Measurements from ENCODE around the gene EYA4.
"Not testable (repeated sequence)": the region's sequence is repeated elsewhere in the genome, so short reads cannot be mapped to it uniquely, and the experiment has no call there.

The EYA4 gene

GRCh38 chr6:133548423-133549159 is 307.4 kb downstream of the EYA4 start:
- Histone ChIP-seq H3K9ac (ENCODE audit: low read depth in 1 of 2, low read length in 2 of 2) (no peak overlapping the region), H3K27ac (ENCODE audit: low read depth in 2 of 2, low read length in 2 of 2) (no peak overlapping the region), H3K4me3 (ENCODE audit: low read length in 2 of 2) (no peak overlapping the region), H3K4me1 (ENCODE audit: control insufficient read depth in 2 of 2, insufficient read depth in 2 of 2, low read length in 2 of 2) (no peaks in the 10 kb centered on the region), H3K27me3 (ENCODE audit: control insufficient read depth in 2 of 2, insufficient read depth in 2 of 2, low read length in 2 of 2) (no peaks in the 10 kb centered on the region), H3K36me3 (ENCODE audit: control insufficient read depth in 2 of 2, insufficient read depth in 2 of 2, low read length in 2 of 2) (no peaks in the 10 kb centered on the region), H3K9me3 (ENCODE audit: control insufficient read depth in 2 of 2, low read length in 2 of 2) (no peaks in the 10 kb centered on the region)

DNA sequence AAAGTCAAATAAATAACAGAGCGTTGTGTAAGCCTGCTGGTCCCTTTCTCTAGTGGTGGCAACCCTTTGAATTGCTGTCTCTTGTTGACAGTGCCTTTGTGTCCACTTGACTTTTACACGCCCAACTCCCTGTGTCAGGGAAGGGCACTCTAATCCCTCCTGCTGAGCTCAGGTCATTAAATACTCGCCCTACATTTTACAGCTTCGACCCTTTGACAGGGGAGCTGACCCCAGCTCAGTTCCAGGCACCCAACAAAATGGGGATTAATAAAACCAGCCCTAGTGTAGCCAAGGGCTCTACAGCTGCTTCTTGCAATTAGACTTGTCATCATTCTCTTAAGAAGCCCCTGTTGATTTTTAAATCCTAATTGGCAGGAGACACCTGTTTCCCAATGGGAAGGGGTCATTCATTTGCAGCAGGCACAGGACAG is 308.2 kb downstream of the EYA4 start:
- Histone ChIP-seq H3K4me1 (ENCODE audit: control insufficient read depth in 2 of 2, insufficient read depth in 2 of 2, low read length in 2 of 2) (no peaks in the 10 kb centered on the region), H3K36me3 (ENCODE audit: control insufficient read depth in 2 of 2, insufficient read depth in 2 of 2, low read length in 2 of 2) (no peaks in the 10 kb centered on the region), H3K27ac (ENCODE audit: low read depth in 2 of 2, low read length in 2 of 2) (no peak overlapping the region), H3K27me3 (ENCODE audit: control insufficient read depth in 2 of 2, insufficient read depth in 2 of 2, low read length in 2 of 2) (no peaks in the 10 kb centered on the region), H3K9ac (ENCODE audit: low read depth in 1 of 2, low read length in 2 of 2) (no peak overlapping the region), H3K4me3 (ENCODE audit: low read length in 2 of 2) (no peak overlapping the region), H3K9me3 (ENCODE audit: control insufficient read depth in 2 of 2, low read length in 2 of 2) (no peaks in the 10 kb centered on the region)

- no peaks in the 10 kb centered on the region for H3K36me3 ChIP-seq (ENCODE audit: control insufficient read depth in 2 of 2, insufficient read depth in 2 of 2, low read length in 2 of 2)
- no peaks in the 10 kb centered on the region for H3K4me1 ChIP-seq (ENCODE audit: control insufficient read depth in 2 of 2, insufficient read depth in 2 of 2, low read length in 2 of 2)
- H3K9ac ChIP-seq (ENCODE audit: low read depth in 1 of 2, low read length in 2 of 2), result no peak overlapping the region
- H3K27ac ChIP-seq (ENCODE audit: low read depth in 2 of 2, low read length in 2 of 2), result no peak overlapping the region
- no peaks in the 10 kb centered on the region for H3K27me3 ChIP-seq (ENCODE audit: control insufficient read depth in 2 of 2, insufficient read depth in 2 of 2, low read length in 2 of 2)
- H3K9me3 ChIP-seq (ENCODE audit: control insufficient read depth in 2 of 2, low read length in 2 of 2), result no peaks in the 10 kb centered on the region
- H3K4me3 ChIP-seq (ENCODE audit: low read length in 2 of 2), result no peak overlapping the region
Measured at GRCh38 chr6:133550026-133550425, 308.9 kb downstream of the EYA4 start.

- no peak overlapping the region for H3K27ac ChIP-seq (ENCODE audit: low read depth in 2 of 2, low read length in 2 of 2)
- H3K4me1 ChIP-seq (ENCODE audit: control insufficient read depth in 2 of 2, insufficient read depth in 2 of 2, low read length in 2 of 2), result no peaks in the 10 kb centered on the region
- no peaks in the 10 kb centered on the region for H3K9me3 ChIP-seq (ENCODE audit: control insufficient read depth in 2 of 2, low read length in 2 of 2)
- H3K9ac ChIP-seq (ENCODE audit: low read depth in 1 of 2, low read length in 2 of 2), result no peak overlapping the region
- no peaks in the 10 kb centered on the region for H3K27me3 ChIP-seq (ENCODE audit: control insufficient read depth in 2 of 2, insufficient read depth in 2 of 2, low read length in 2 of 2)
- no peak overlapping the region for H3K4me3 ChIP-seq (ENCODE audit: low read length in 2 of 2)
- no peaks in the 10 kb centered on the region for H3K36me3 ChIP-seq (ENCODE audit: control insufficient read depth in 2 of 2, insufficient read depth in 2 of 2, low read length in 2 of 2)
Measured at GRCh38 chr6:133551436-133551835, 310.3 kb downstream of the EYA4 start.

GRCh38 chr6:133551847-133552341 is 310.7 kb downstream of the EYA4 start:
- no peak overlapping the region for H3K9ac ChIP-seq (ENCODE audit: low read depth in 1 of 2, low read length in 2 of 2)
- no peaks in the 10 kb centered on the region for H3K4me1 ChIP-seq (ENCODE audit: control insufficient read depth in 2 of 2, insufficient read depth in 2 of 2, low read length in 2 of 2)
- H3K9me3 ChIP-seq (ENCODE audit: control insufficient read depth in 2 of 2, low read length in 2 of 2), result no peaks in the 10 kb centered on the region
- H3K4me3 ChIP-seq (ENCODE audit: low read length in 2 of 2), result no peak overlapping the region
- H3K27ac ChIP-seq (ENCODE audit: low read depth in 2 of 2, low read length in 2 of 2), result no peak overlapping the region
- no peaks in the 10 kb centered on the region for H3K36me3 ChIP-seq (ENCODE audit: control insufficient read depth in 2 of 2, insufficient read depth in 2 of 2, low read length in 2 of 2)
- no peaks in the 10 kb centered on the region for H3K27me3 ChIP-seq (ENCODE audit: control insufficient read depth in 2 of 2, insufficient read depth in 2 of 2, low read length in 2 of 2)

- Histone ChIP-seq H3K36me3 (ENCODE audit: control insufficient read depth in 2 of 2, insufficient read depth in 2 of 2, low read length in 2 of 2) (no peaks in the 10 kb centered on the region), H3K9me3 (ENCODE audit: control insufficient read depth in 2 of 2, low read length in 2 of 2) (no peaks in the 10 kb centered on the region), H3K4me3 (ENCODE audit: low read length in 2 of 2) (no peak overlapping the region), H3K4me1 (ENCODE audit: control insufficient read depth in 2 of 2, insufficient read depth in 2 of 2, low read length in 2 of 2) (no peaks in the 10 kb centered on the region), H3K9ac (ENCODE audit: low read depth in 1 of 2, low read length in 2 of 2) (no peak overlapping the region), H3K27me3 (ENCODE audit: control insufficient read depth in 2 of 2, insufficient read depth in 2 of 2, low read length in 2 of 2) (no peaks in the 10 kb centered on the region), H3K27ac (ENCODE audit: low read depth in 2 of 2, low read length in 2 of 2) (no peak overlapping the region)
Measured at GRCh38 chr6:133553652-133554051, 312.5 kb downstream of the EYA4 start.

GRCh38 chr6:133554121-133554520 is 313.0 kb downstream of the EYA4 start:
- H3K27ac ChIP-seq (ENCODE audit: low read depth in 2 of 2, low read length in 2 of 2); H3K9ac ChIP-seq (ENCODE audit: low read depth in 1 of 2, low read length in 2 of 2); H3K4me3 ChIP-seq (ENCODE audit: low read length in 2 of 2); H3K9me3 ChIP-seq (ENCODE audit: control insufficient read depth in 2 of 2, low read length in 2 of 2); H3K27me3 ChIP-seq (ENCODE audit: control insufficient read depth in 2 of 2, insufficient read depth in 2 of 2, low read length in 2 of 2); H3K36me3 ChIP-seq (ENCODE audit: control insufficient read depth in 2 of 2, insufficient read depth in 2 of 2, low read length in 2 of 2); H3K4me1 ChIP-seq (ENCODE audit: control insufficient read depth in 2 of 2, insufficient read depth in 2 of 2, low read length in 2 of 2): not testable (repeated sequence)

DNA sequence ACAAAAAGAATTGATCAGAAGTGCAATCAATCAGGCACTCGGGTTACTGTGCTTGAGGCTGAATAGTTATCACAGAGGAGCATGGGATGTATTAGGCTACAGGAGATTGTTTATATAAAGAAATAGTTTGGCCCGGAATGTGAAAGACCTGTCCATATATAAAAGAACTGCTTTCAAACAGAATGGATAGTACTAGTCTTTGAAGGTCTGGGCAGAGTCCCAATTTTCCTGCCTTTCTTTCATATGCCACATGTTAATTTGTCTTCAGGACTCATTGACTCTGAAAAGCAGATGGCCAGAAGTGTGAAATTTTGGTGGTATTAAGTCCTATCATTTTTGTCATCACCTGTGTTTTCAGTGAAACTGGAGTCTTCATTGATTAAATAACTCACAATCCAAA is 314.5 kb downstream of the EYA4 start:
- no peak overlapping the region for H3K4me3 ChIP-seq (ENCODE audit: low read length in 2 of 2)
- H3K9me3 ChIP-seq (ENCODE audit: control insufficient read depth in 2 of 2, low read length in 2 of 2), result no peaks in the 10 kb centered on the region
- no peaks in the 10 kb centered on the region for H3K36me3 ChIP-seq (ENCODE audit: control insufficient read depth in 2 of 2, insufficient read depth in 2 of 2, low read length in 2 of 2)
- no peaks in the 10 kb centered on the region for H3K4me1 ChIP-seq (ENCODE audit: control insufficient read depth in 2 of 2, insufficient read depth in 2 of 2, low read length in 2 of 2)
- H3K9ac ChIP-seq (ENCODE audit: low read depth in 1 of 2, low read length in 2 of 2), result no peak overlapping the region
- H3K27ac ChIP-seq (ENCODE audit: low read depth in 2 of 2, low read length in 2 of 2), result no peak overlapping the region
- no peaks in the 10 kb centered on the region for H3K27me3 ChIP-seq (ENCODE audit: control insufficient read depth in 2 of 2, insufficient read depth in 2 of 2, low read length in 2 of 2)

DNA sequence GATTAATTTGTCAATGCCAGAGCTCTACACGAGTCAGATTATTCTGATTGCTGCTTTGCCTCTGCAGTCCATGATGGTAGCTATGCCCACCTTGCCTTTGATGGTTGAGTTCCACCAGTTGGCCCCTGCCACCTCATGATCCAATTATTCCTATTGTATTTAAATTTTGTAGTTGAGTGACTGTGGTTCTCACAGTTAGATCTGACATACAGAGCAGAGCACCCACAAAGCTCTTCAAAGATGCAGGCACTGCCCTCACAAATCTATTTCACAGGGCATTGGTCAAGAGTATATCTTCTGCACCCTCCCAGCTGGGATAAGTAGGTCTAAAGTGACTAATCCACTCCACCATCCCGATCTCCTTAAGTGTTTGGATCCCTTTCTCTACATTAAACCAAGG is 318.8 kb downstream of the EYA4 start:
- H3K9ac ChIP-seq (ENCODE audit: low read depth in 1 of 2, low read length in 2 of 2), result no peak overlapping the region
- no peak overlapping the region for H3K4me3 ChIP-seq (ENCODE audit: low read length in 2 of 2)
- H3K27ac ChIP-seq (ENCODE audit: low read depth in 2 of 2, low read length in 2 of 2), result no peak overlapping the region
- H3K9me3 ChIP-seq (ENCODE audit: control insufficient read depth in 2 of 2, low read length in 2 of 2), result no peaks in the 10 kb centered on the region
- no peaks in the 10 kb centered on the region for H3K4me1 ChIP-seq (ENCODE audit: control insufficient read depth in 2 of 2, insufficient read depth in 2 of 2, low read length in 2 of 2)
- no peaks in the 10 kb centered on the region for H3K27me3 ChIP-seq (ENCODE audit: control insufficient read depth in 2 of 2, insufficient read depth in 2 of 2, low read length in 2 of 2)
- H3K36me3 ChIP-seq (ENCODE audit: control insufficient read depth in 2 of 2, insufficient read depth in 2 of 2, low read length in 2 of 2), result no peaks in the 10 kb centered on the region

GRCh38 chr6:133567636-133568035 is 326.5 kb downstream of the EYA4 start:
- H3K9me3 ChIP-seq (ENCODE audit: control insufficient read depth in 2 of 2, low read length in 2 of 2), result no peaks in the 10 kb centered on the region
- no peaks in the 10 kb centered on the region for H3K27me3 ChIP-seq (ENCODE audit: control insufficient read depth in 2 of 2, insufficient read depth in 2 of 2, low read length in 2 of 2)
- H3K36me3 ChIP-seq (ENCODE audit: control insufficient read depth in 2 of 2, insufficient read depth in 2 of 2, low read length in 2 of 2), result no peaks in the 10 kb centered on the region
- no peak overlapping the region for H3K4me3 ChIP-seq (ENCODE audit: low read length in 2 of 2)
- no peak overlapping the region for H3K9ac ChIP-seq (ENCODE audit: low read depth in 1 of 2, low read length in 2 of 2)
- no peak overlapping the region for H3K27ac ChIP-seq (ENCODE audit: low read depth in 2 of 2, low read length in 2 of 2)
- no peaks in the 10 kb centered on the region for H3K4me1 ChIP-seq (ENCODE audit: control insufficient read depth in 2 of 2, insufficient read depth in 2 of 2, low read length in 2 of 2)
